Nephron (organoid): Measurements from ENCODE around the gene FOXL3.

ENCODE experiments used
- H3K27ac Mint-ChIP-seq, 3 experiments: 2 replicates each; pipeline ENCODE4 v1.8.0; 2020; ENCODE audit warnings: mixed read lengths in 3 of 3, mild to moderate bottlenecking in 2 of 3, moderate library complexity in 1 of 3
- H3K27me3 Mint-ChIP-seq: 2 replicates; pipeline ENCODE4 v1.8.0; 2021; ENCODE audit warnings: low read depth, mild to moderate bottlenecking, moderate library complexity, mixed read lengths
- H3K36me3 Mint-ChIP-seq: 2 replicates; pipeline ENCODE4 v1.8.0; 2020; ENCODE audit warnings: low read depth, mixed read lengths
- H3K4me1 Mint-ChIP-seq: 2 replicates; pipeline ENCODE4 v1.8.0; 2020; ENCODE audit warnings: mixed read lengths
- H3K4me3 Mint-ChIP-seq, 3 experiments: 2 replicates each; pipeline ENCODE4 v1.8.0; 2020; ENCODE audit warnings: mild to moderate bottlenecking in 3 of 3, mixed read lengths in 3 of 3, moderate library complexity in 2 of 3
- H3K9me3 Mint-ChIP-seq: 2 replicates; pipeline ENCODE4 v1.8.0; 2020; ENCODE audit warnings: mixed read lengths
- CTCF ChIP-seq, 3 experiments: fragments of 200-600 bp; sonication (generic); IDR thresholded peaks; one replicate each; pipeline ENCODE4 v1.5.0; 2021; ENCODE audit warnings: antibody characterized with exemption in 3 of 3; ENCODE audit not compliant: unreplicated experiment in 3 of 3

Gene FOXL3

DNA sequence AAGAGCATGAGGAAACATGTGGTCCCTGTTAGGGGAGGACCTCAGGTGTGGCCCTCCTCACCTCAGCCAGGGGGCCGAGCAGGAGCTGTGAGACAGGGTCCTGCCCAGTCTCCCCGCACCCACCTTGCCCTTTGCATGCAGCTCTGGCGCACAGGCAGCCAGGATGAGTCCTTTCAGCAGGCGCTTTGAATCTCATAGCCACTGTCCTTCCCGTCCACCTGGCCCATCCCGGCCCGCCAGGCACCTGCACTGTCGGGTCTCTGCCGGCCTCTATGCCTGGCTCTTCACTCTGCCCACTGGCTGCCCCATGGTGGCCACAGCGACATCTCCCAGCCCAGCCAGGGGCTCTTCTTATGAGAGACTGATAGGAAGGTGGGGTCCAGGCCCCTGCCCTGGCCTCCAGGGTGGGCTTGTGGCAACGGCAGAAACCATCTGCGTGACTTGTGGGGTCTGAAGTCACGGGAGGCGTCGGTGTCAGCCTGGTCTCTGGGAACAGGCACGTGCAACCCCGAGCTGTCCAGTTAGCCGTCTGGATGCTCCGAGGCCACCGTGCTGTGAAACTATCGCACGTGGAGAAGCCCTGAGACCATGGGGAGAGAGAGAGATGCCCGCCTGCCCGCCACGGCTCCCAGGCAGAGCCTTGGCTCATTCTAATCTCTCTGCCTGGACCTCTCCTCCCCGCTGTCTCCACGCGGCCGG lies 37.4 kb downstream of the FOXL3 start:
- Mint-ChIP-seq H3K9me3 (no peaks in the 10 kb centered on the region), H3K4me3 (no peak overlapping the region), H3K4me1 (peaks cover 25% of the 10 kb centered on the region), H3K27ac (peak overlapping the region; percentile 79 to 92 (median 85)), H3K36me3 (no peaks in the 10 kb centered on the region), H3K27me3 (peaks cover 38% of the 10 kb centered on the region)
- TF ChIP-seq CTCF (IDR thresholded peaks at IDR 0.05; ENCODE audit: unreplicated experiment in 3 of 3), result no peak

DNA sequence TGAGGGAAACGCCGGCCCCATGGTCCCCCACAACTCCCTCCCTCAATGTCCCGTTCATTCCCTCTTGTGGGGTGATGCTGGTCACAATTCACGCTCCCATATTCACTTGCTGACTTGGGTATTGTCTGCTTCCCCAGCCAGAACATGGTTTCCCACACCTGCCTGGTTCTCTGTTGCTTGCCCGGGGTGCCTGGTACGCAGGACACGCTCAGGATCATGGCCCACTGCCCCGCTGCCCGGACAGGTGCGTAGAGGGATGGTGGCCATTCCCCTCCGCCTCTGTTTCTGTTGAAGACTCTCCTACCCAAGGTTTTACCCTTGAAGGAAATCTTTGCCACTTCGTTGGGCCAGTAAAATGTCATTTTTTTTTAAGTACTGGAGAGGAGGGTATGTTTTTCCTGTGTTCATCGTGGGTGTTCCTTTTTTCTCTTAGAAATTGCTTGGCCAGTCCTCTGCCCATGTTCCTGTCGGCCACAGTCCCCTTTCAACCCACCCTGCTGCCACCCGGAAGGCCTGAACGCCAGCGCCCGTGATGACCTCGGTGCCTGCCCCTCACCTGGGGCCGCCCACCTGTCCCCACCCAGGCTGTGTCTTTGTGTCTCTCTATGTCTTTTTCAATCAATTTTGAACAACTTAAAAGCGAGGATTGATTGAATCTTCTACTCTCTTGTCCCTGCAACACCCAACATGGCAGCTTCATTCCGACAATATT lies 38.2 kb downstream of the FOXL3 start:
- H3K27me3 Mint-ChIP-seq, result peaks cover 38% of the 10 kb centered on the region
- H3K27ac Mint-ChIP-seq, result peak overlapping the region in 2 of 3 experiments; percentile 57 to 77
- peaks cover 26% of the 10 kb centered on the region for H3K4me1 Mint-ChIP-seq
- H3K36me3 Mint-ChIP-seq, result no peaks in the 10 kb centered on the region
- no peaks in the 10 kb centered on the region for H3K9me3 Mint-ChIP-seq
- no peak for TF ChIP-seq CTCF (IDR thresholded peaks at IDR 0.05; ENCODE audit: unreplicated experiment in 3 of 3)
- H3K4me3 Mint-ChIP-seq, result no peak overlapping the region

DNA sequence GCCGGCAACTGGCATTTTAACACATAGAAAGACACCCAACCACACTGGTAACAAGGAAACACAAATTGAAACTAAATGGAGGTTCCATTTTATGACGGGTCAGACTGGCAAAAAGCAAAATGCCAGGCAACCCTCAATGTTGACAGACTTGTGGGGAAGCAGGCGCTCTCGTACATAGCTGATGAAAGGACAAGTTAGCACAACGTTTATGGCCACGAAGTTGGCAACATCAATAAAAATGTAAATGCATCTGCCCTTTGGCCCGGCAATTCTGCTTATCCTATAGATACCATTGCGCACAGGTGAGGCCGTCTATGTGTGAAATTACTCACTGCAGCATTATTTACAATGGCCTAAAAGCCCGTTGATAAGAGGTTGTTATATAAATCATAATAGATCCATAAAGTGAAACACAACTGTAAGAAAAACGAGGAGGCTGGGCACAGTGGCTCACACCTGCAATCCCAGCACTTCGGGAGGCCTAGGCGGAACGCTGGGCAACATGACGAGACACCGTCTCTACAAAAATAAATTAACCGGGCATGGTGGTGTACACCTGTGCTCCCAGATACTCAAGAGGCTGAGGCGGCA lies 39.8 kb downstream of the FOXL3 start:
- no peak for TF ChIP-seq CTCF (IDR thresholded peaks at IDR 0.05; ENCODE audit: unreplicated experiment in 3 of 3)
- Mint-ChIP-seq H3K4me3 (no peak overlapping the region), H3K36me3 (peaks cover 4% of the 10 kb centered on the region), H3K4me1 (peaks cover 34% of the 10 kb centered on the region), H3K27ac (no peak overlapping the region), H3K9me3 (peaks cover 6% of the 10 kb centered on the region), H3K27me3 (peaks cover 48% of the 10 kb centered on the region)

- no peak overlapping the region for H3K27ac Mint-ChIP-seq
- TF ChIP-seq CTCF (IDR thresholded peaks at IDR 0.05; ENCODE audit: unreplicated experiment in 3 of 3), result no peak
- peaks cover 8% of the 10 kb centered on the region for H3K36me3 Mint-ChIP-seq
- peaks cover 47% of the 10 kb centered on the region for H3K27me3 Mint-ChIP-seq
- peaks cover 10% of the 10 kb centered on the region for H3K9me3 Mint-ChIP-seq
- H3K4me1 Mint-ChIP-seq, result peaks cover 39% of the 10 kb centered on the region
- H3K4me3 Mint-ChIP-seq, result peak overlapping the region in 1 of 3 experiments; percentile 50
Observed at GRCh38 chr7:330511-331230, 40.7 kb downstream of the FOXL3 start.

- peaks cover 29% of the 10 kb centered on the region for H3K4me1 Mint-ChIP-seq
- peaks cover 47% of the 10 kb centered on the region for H3K27me3 Mint-ChIP-seq
- H3K27ac Mint-ChIP-seq, result no peak overlapping the region
- H3K9me3 Mint-ChIP-seq, result peaks cover 10% of the 10 kb centered on the region
- TF ChIP-seq CTCF (IDR thresholded peaks at IDR 0.05; ENCODE audit: unreplicated experiment in 3 of 3), result no peak
- H3K4me3 Mint-ChIP-seq, result no peak overlapping the region
- peaks cover 8% of the 10 kb centered on the region for H3K36me3 Mint-ChIP-seq
Observed at GRCh38 chr7:332020-332517, 42.1 kb downstream of the FOXL3 start.
